HepG2 (cell line): Measurements from ENCODE around the gene POLG2. TPM values are rescaled to one million over a fixed set of nuclear protein-coding genes. Genes with fewer than 3 reads are reported as not detected.

Source experiments
- ARID5B ChIP-seq: IDR thresholded peaks from 2 replicates; pipeline ENCODE4 v1.4.0; 2020; ENCODE audit warnings: mild to moderate bottlenecking, missing genetic modification reagents
- CHD2 ChIP-seq: IDR thresholded peaks from 2 replicates; pipeline ENCODE4 v1.6.1; 2011; ENCODE audit warnings: low read depth, low read length, improper control_type of control experiment
- CTCF ChIP-seq: sonication (generic); formaldehyde crosslinking; IDR thresholded peaks from 2 replicates; pipeline ENCODE4 v1.5.0; 2020; ENCODE audit warnings: mild to moderate bottlenecking, missing genetic modification reagents, moderate library complexity
- FOXK1 ChIP-seq: sonication (generic); formaldehyde crosslinking; IDR thresholded peaks from 2 replicates; pipeline ENCODE4 v1.4.0; 2020; ENCODE audit warnings: low read depth, missing genetic modification reagents, borderline replicate concordance
- GMEB1 ChIP-seq: sonication (generic); formaldehyde crosslinking; IDR thresholded peaks from 2 replicates; pipeline ENCODE4 v1.5.1; 2020; ENCODE audit warnings: missing genetic modification reagents, mild to moderate bottlenecking, borderline replicate concordance
- MIER2 ChIP-seq: IDR thresholded peaks from 2 replicates; pipeline ENCODE4 v1.6.1; 2016; ENCODE audit warnings: missing biosample characterization, missing genetic modification reagents
- PHF20 ChIP-seq: sonication (generic); formaldehyde crosslinking; IDR thresholded peaks from 2 replicates; pipeline ENCODE4 v1.5.0; 2020; ENCODE audit warnings: mild to moderate bottlenecking, missing genetic modification reagents
- ZC3H13 ChIP-seq: sonication (generic); formaldehyde crosslinking; IDR thresholded peaks from 2 replicates; pipeline ENCODE4 v1.8.1; 2023; ENCODE audit warnings: mild to moderate bottlenecking, missing genetic modification reagents, moderate library complexity
- ZFP36L1 ChIP-seq: sonication (generic); formaldehyde crosslinking; IDR thresholded peaks from 2 replicates; pipeline ENCODE4 v1.8.0; 2022; ENCODE audit warnings: mild to moderate bottlenecking, missing genetic modification reagents, moderate library complexity
- ZFP41 ChIP-seq: sonication (generic); formaldehyde crosslinking; IDR thresholded peaks from 2 replicates; pipeline ENCODE4 v1.4.0; 2020; ENCODE audit warnings: mild to moderate bottlenecking, missing genetic modification reagents, borderline replicate concordance
- ZFYVE20 ChIP-seq: sonication (generic); formaldehyde crosslinking; IDR thresholded peaks from 2 replicates; pipeline ENCODE4 v1.8.0; 2023; ENCODE audit warnings: low read depth, mild to moderate bottlenecking, moderate library complexity, missing genetic modification reagents, borderline replicate concordance
- ZNF639 ChIP-seq: conservative IDR thresholded peaks from 2 replicates; pipeline ENCODE4 v1.6.1; 2018; ENCODE audit warnings: missing genetic modification reagents
- ZNF691 ChIP-seq: sonication (generic); formaldehyde crosslinking; IDR thresholded peaks from 2 replicates; pipeline ENCODE4 v1.4.0; 2020; ENCODE audit warnings: missing genetic modification reagents, low read depth, mild to moderate bottlenecking, borderline replicate concordance
- ZNF782 ChIP-seq: sonication (generic); formaldehyde crosslinking; IDR thresholded peaks from 2 replicates; pipeline ENCODE4 v1.4.0; 2020; ENCODE audit warnings: missing genetic modification reagents, mild to moderate bottlenecking, borderline replicate concordance
- ZNF800 ChIP-seq: sonication (generic); formaldehyde crosslinking; IDR thresholded peaks from 2 replicates; pipeline ENCODE4 v1.4.0; 2020; ENCODE audit warnings: missing genetic modification reagents
- polyA plus RNA-seq, 8 experiments: library from polyadenylated mRNA; depleted of rRNA in 3 of 8; stranded (reverse) in 7 of 8; unstranded in 1 of 8; fragments of >200 nt; fragmentation: Illumina TruSeq in 4 of 8; extraction: Trizol in 4 of 8; gene quantifications; 2 replicates each; pipeline versions ENCODE4 v1.2.1 to v1.2.3, GENCODE V29; 2011 to 2016; ENCODE audit warnings: low read depth in 4 of 8, missing spikeins in 1 of 8, mixed read lengths in 1 of 8; ENCODE audit not compliant: insufficient read depth in 1 of 8
- total RNA-seq, 5 experiments: library from RNA; depleted of rRNA; stranded (reverse); fragments of >200 nt; fragmentation: Illumina TruSeq; extraction: Trizol; gene quantifications; 2 replicates each; pipeline ENCODE4 v1.2.3, GENCODE V29; 2016; ENCODE audit warnings: low read depth in 1 of 5

Gene POLG2
- total and polyA plus RNA-seq, 2 of the 13 experiments (the other 11 are each of a cell fraction or from before 2014, with no cell fraction given), result 21.1 to 25.5 TPM

GRCh38 chr17:64507413-64507782 lies 10.5 kb upstream of the POLG2 start (continued):
- no peak for TF ChIP-seq ARID5B
- TF ChIP-seq ZNF691 (CRISPR knock-in tag), result 0 out of 2 replicates have a peak, but pooled peaks have one; percentile 4
- no peak for TF ChIP-seq PHF20 (CRISPR knock-in tag)
- 0 out of 2 replicates have a peak, but pooled peaks have one; percentile 1 for TF ChIP-seq FOXK1
- 0 out of 2 replicates have a peak, but pooled peaks have one; percentile 6 for TF ChIP-seq ZFP36L1
- no peak for TF ChIP-seq ZFP41 (CRISPR knock-in tag)
- TF ChIP-seq CHD2, result no peak
- no peak for TF ChIP-seq GMEB1
- TF ChIP-seq ZNF782 (CRISPR knock-in tag), result no peak
- no peak for TF ChIP-seq MIER2 (CRISPR knock-in tag)
- no peak for TF ChIP-seq ZC3H13
- no peak for TF ChIP-seq ZNF800 (CRISPR knock-in tag)
- TF ChIP-seq ZNF639 (CRISPR knock-in tag), result no peak
- TF ChIP-seq ZFYVE20 (CRISPR knock-in tag), result no peak
- peak; percentile 49 for TF ChIP-seq CTCF (CRISPR knock-in tag)
